A549 (cell line): Measurements from ENCODE around the gene NPAS2. TPM values are rescaled to one million over a fixed set of nuclear protein-coding genes. Genes with fewer than 3 reads are reported as not detected.
A peak's percentile ranks its signal among the peaks of the same experiment; 100 is the strongest.

Experiments
- ATAC-seq, 2 experiments: fragments of 200-7000 bp in 1 of 2; fragments of >200 bp in 1 of 2; cut with Nextera tagmentation in 1 of 2; cut with Tn5 transposase in 1 of 2; 3 replicates each; pipeline versions ENCODE4 v1.8.0 to v1.9.1; 2018 to 2020; ENCODE audit warnings: mild to moderate bottlenecking in 1 of 2, moderate library complexity in 1 of 2
- CTCF ChIA-PET: fragments of 300-600 bp; sonication (Branson Sonifier 250); formaldehyde crosslinking; extraction: SDS; loops from one replicate; lab custom pipeline; 2021; ENCODE audit warnings: antibody characterized with exemption, inconsistent platforms; lab: Yijun Ruan, JAX
- POLR2A ChIA-PET: fragments of 350-600 bp; formaldehyde crosslinking; extraction: SDS; loops from one replicate; lab custom pipeline; 2021; ENCODE audit warnings: antibody characterized with exemption, inconsistent platforms; lab: Yijun Ruan, JAX
- DNase-seq, 2 experiments: peaks; one replicate each; pipeline versions ENCODE4 v3.0.0 to v3.0.0-alpha.2; 2011 to 2016; ENCODE audit warnings: low read depth in 1 of 2, low spot score in 1 of 2
- FAIRE-seq: peaks from 2 replicates; lab custom pipeline; 2011; peaks lifted over from hg19 to GRCh38; lab: Jason Lieb, UNC
- H3K27ac ChIP-seq, 2 experiments: fragments of >200 bp; sonication (Bioruptor Twin); formaldehyde crosslinking; 3 replicates each; pipeline ENCODE4 v1.5.1; 2016 to 2017
- H3K4me1 ChIP-seq: fragments of >200 bp; sonication (Bioruptor Twin); formaldehyde crosslinking; 3 replicates; pipeline ENCODE4 v1.6.1; 2016
- H3K4me2 ChIP-seq: fragments of >200 bp; sonication (Bioruptor Twin); formaldehyde crosslinking; 3 replicates; pipeline ENCODE4 v1.6.1; 2016
- H3K4me3 ChIP-seq: fragments of >200 bp; sonication (Bioruptor Twin); formaldehyde crosslinking; 3 replicates; pipeline ENCODE4 v1.5.1; 2016
- H3K9me3 ChIP-seq: fragments of >200 bp; sonication (Bioruptor Twin); formaldehyde crosslinking; 3 replicates; pipeline ENCODE4 v1.6.1; 2016
- ATOH8 ChIP-seq: fragments of 250-450 bp; sonication (Bioruptor Pico); IDR thresholded peaks from 2 replicates; pipeline ENCODE4 v1.5.0; 2020; ENCODE audit warnings: low read depth, mild to moderate bottlenecking, moderate library complexity
- BHLHE40 ChIP-seq: IDR thresholded peaks from 2 replicates; pipeline ENCODE4 v1.6.1; 2012; ENCODE audit warnings: low read depth, low read length, inconsistent platforms
- CEBPB ChIP-seq, 2 experiments: fragments of >200 bp in 1 of 2; sonication (Bioruptor Twin) in 1 of 2; formaldehyde crosslinking in 1 of 2; IDR thresholded peaks; 2 replicates each; pipeline ENCODE4 v1.6.1; 2012 to 2016
- E2F6 ChIP-seq: IDR thresholded peaks from 2 replicates; pipeline ENCODE4 v1.6.1; 2012; ENCODE audit warnings: low read depth, borderline replicate concordance
- FOSB ChIP-seq: fragments of 250-450 bp; sonication (Bioruptor Pico); IDR thresholded peaks from 2 replicates; pipeline ENCODE4 v1.5.0; 2020; ENCODE audit warnings: mild to moderate bottlenecking, moderate library complexity
- FOXS1 ChIP-seq: fragments of 250-450 bp; sonication (Bioruptor Pico); IDR thresholded peaks from 2 replicates; pipeline ENCODE4 v1.5.0; 2020; ENCODE audit warnings: mild to moderate bottlenecking, moderate library complexity
- GATA3 ChIP-seq: IDR thresholded peaks from 2 replicates; pipeline ENCODE4 v1.6.1; 2012; ENCODE audit warnings: borderline replicate concordance
- HDAC2 ChIP-seq: fragments of 200-600 bp; sonication (generic); IDR thresholded peaks from 2 replicates; pipeline ENCODE4 v1.6.1; 2016
- HEYL ChIP-seq: fragments of 250-450 bp; sonication (Bioruptor Pico); IDR thresholded peaks from 2 replicates; pipeline ENCODE4 v1.8.0; 2021; ENCODE audit warnings: mild to moderate bottlenecking, moderate library complexity
- HOXA7 ChIP-seq: fragments of 250-450 bp; sonication (Bioruptor Pico); IDR thresholded peaks from 2 replicates; pipeline ENCODE4 v1.5.0; 2020; ENCODE audit warnings: mild to moderate bottlenecking, moderate library complexity
- JUN ChIP-seq, 2 experiments: fragments of >200 bp; sonication (Bioruptor Twin); formaldehyde crosslinking; IDR thresholded peaks; 2 replicates in 1 of 2; 3 replicates in 1 of 2; pipeline ENCODE4 v1.6.1; 2016 to 2017
- JUNB ChIP-seq: fragments of >200 bp; sonication (Bioruptor Twin); formaldehyde crosslinking; IDR thresholded peaks from 2 replicates; pipeline ENCODE4 v1.6.1; 2016
- KDM1A ChIP-seq: fragments of 200-600 bp; sonication (generic); IDR thresholded peaks from 2 replicates; pipeline ENCODE4 v1.6.1; 2016; ENCODE audit warnings: low read depth, mild to moderate bottlenecking
- KDM5A ChIP-seq: fragments of 200-600 bp; sonication (generic); IDR thresholded peaks from 2 replicates; pipeline ENCODE4 v1.6.1; 2016; ENCODE audit warnings: antibody characterized with exemption, mild to moderate bottlenecking
- NPAS2 ChIP-seq: fragments of 250-450 bp; sonication (Bioruptor Pico); IDR thresholded peaks from 2 replicates; pipeline ENCODE4 v1.8.0; 2022; ENCODE audit warnings: mild to moderate bottlenecking, moderate library complexity, borderline replicate concordance
- PHF8 ChIP-seq: fragments of 200-600 bp; sonication (generic); IDR thresholded peaks from 2 replicates; pipeline ENCODE4 v1.6.1; 2016; ENCODE audit warnings: low read depth, mild to moderate bottlenecking, antibody characterized with exemption, moderate library complexity, borderline replicate concordance
- POLR2A ChIP-seq: IDR thresholded peaks from 2 replicates; pipeline ENCODE4 v1.6.1; 2012; ENCODE audit warnings: mild to moderate bottlenecking, low read length
- POLR2AphosphoS2 ChIP-seq: conservative IDR thresholded peaks from 2 replicates; pipeline ENCODE4 v1.6.1; 2012; ENCODE audit warnings: low read length, improper control_type of control experiment, inconsistent platforms
- RNF2 ChIP-seq: fragments of 200-600 bp; sonication (generic); IDR thresholded peaks from 2 replicates; pipeline ENCODE4 v1.6.1; 2016; ENCODE audit warnings: low read depth, mild to moderate bottlenecking, antibody characterized with exemption, moderate library complexity, borderline replicate concordance
- SMC3 ChIP-seq: fragments of >200 bp; sonication (Bioruptor Twin); formaldehyde crosslinking; IDR thresholded peaks from 3 replicates; pipeline ENCODE4 v1.6.1; 2018; ENCODE audit warnings: inconsistent platforms
- SREBF2 ChIP-seq: fragments of 450-650 bp; IDR thresholded peaks from 2 replicates; pipeline ENCODE4 v1.6.1; 2014; ENCODE audit warnings: mild to moderate bottlenecking, moderate library complexity
- TFCP2L1 ChIP-seq: fragments of 250-450 bp; sonication (Bioruptor Pico); IDR thresholded peaks from 2 replicates; pipeline ENCODE4 v1.5.0; 2021; ENCODE audit warnings: mild to moderate bottlenecking
- ZSCAN20 ChIP-seq: fragments of 250-450 bp; sonication (Bioruptor Pico); IDR thresholded peaks from 2 replicates; pipeline ENCODE4 v1.8.0; 2022; ENCODE audit warnings: mild to moderate bottlenecking, moderate library complexity
- WGBS: methylation state at CpG from one replicate; pipeline ENCODE4 v1.1.6; 2017; ENCODE audit errors: missing lambda C conversion rate; 5-methylcytosine and 5-hydroxymethylcytosine counted together
- polyA plus RNA-seq, 4 experiments: library from polyadenylated mRNA; depleted of rRNA in 3 of 4; stranded (reverse); fragments of >200 nt; fragmentation: RNase III in 1 of 4; extraction: RNeasy Plus Mini Kit Qiagen cat#74134 plus additional on column Dnase treatment in 1 of 4; gene quantifications; 2 replicates in 3 of 4; 3 replicates in 1 of 4; pipeline ENCODE4 v1.2.3, GENCODE V29; 2011 to 2017

The NPAS2 gene
- polyA plus RNA-seq, 2 of the 4 experiments (the other 2 are of a cell fraction) = 31.4 to 56.1 TPM

- peak; percentile 1 to 16; a peak in 3 of 6 replicates for ATAC-seq
- under 1% methylated on average over 26 of the region's 26 CpGs for WGBS
Measured at GRCh38 chr2:101002562-101003277, 182.8 kb downstream of the NPAS2 start.

GRCh38 chr2:101003278-101003775, 183.4 kb downstream of the NPAS2 start:
- Histone ChIP-seq H3K9me3 (no peaks in the 10 kb centered on the region), H3K4me3 (peak overlapping the region; percentile 71), H3K4me2 (peak overlapping the region; percentile 98), H3K4me1 (peaks cover 50% of the 10 kb centered on the region), H3K27ac (peak overlapping the region; percentile 86 to 98)
- FAIRE-seq = no peak
- 3% methylated on average over 12 of the region's 12 CpGs for WGBS
- DNase-seq = peak in 1 of 2 experiments; percentile 25
- POLR2A ChIA-PET = interaction anchor here (1.2 to 2.8 kb wide), 7 partner anchors 100 to 440 kb away, joined by 4 to 22 read pairs (median 5); partner anchors contain the start of genes PDCL3 and TBC1D8
- TF ChIP-seq POLR2A = no peak
- TF ChIP-seq SREBF2 = no peak
- TF ChIP-seq ZSCAN20 (CRISPR knock-in tag) = no peak
- TF ChIP-seq POLR2AphosphoS2 = peak; percentile 32; the same call in 1 of the 2 replicates
- peak; percentile 51; the same call in 1 of the 2 replicates for TF ChIP-seq FOSB (CRISPR knock-in tag)
- TF ChIP-seq HDAC2 = no peak
- no peak for TF ChIP-seq E2F6
- TF ChIP-seq PHF8 = no peak
- TF ChIP-seq HOXA7 (CRISPR knock-in tag) = peak; percentile 47; the same call in 1 of the 2 replicates
- no peak for TF ChIP-seq TFCP2L1
- TF ChIP-seq ATOH8 (CRISPR knock-in tag) = no peak
- no peak for TF ChIP-seq KDM1A
- no peak for TF ChIP-seq SMC3
- no peak for TF ChIP-seq CEBPB (IDR thresholded peaks at IDR 0.05)
- no peak for TF ChIP-seq FOXS1
- TF ChIP-seq BHLHE40 = no peak
- no peak for TF ChIP-seq KDM5A
- TF ChIP-seq JUNB = no peak
- no peak for TF ChIP-seq JUN (IDR thresholded peaks at IDR 0.05)
- no peak for TF ChIP-seq HEYL
- CTCF ChIA-PET = interaction anchor here (0.9 to 3.7 kb wide), 8 partner anchors 9 to 409 kb away, joined by 3 to 17 read pairs (median 6); no protein-coding TSS in a partner anchor
- ATAC-seq = no peak

More at GRCh38 chr2:101002562-101003277, 182.8 kb downstream of the NPAS2 start:
- peak overlapping the region; percentile 86 to 98 for H3K27ac ChIP-seq
- no peaks in the 10 kb centered on the region for H3K9me3 ChIP-seq
- peak in 1 of 2 experiments; percentile 23 for DNase-seq
- no peak for FAIRE-seq
- peak overlapping the region; percentile 71 for H3K4me3 ChIP-seq
- CTCF ChIA-PET = interaction anchor here (0.5 to 3.7 kb wide), 11 partner anchors 10 to 407 kb away, joined by 3 to 17 read pairs (median 3); no protein-coding TSS in a partner anchor
- H3K4me1 ChIP-seq = peaks cover 47% of the 10 kb centered on the region
- no peak for TF ChIP-seq RNF2
- TF ChIP-seq NPAS2 (CRISPR knock-in tag) = no peak
- TF ChIP-seq GATA3 = peak; percentile 25; the same call in 1 of the 2 replicates
- TF ChIP-seq, all 56 proteins: peak for 1
- peak overlapping the region; percentile 98 for H3K4me2 ChIP-seq
- POLR2A ChIA-PET = interaction anchor here (0.9 to 2.8 kb wide), 15 partner anchors 15 to 440 kb away, joined by 3 to 22 read pairs (median 5); partner anchors contain the start of genes CNOT11, PDCL3 and TBC1D8
